Fibroblast of skin of right biceps (primary cell): Measurements from ENCODE around the gene TRIM23.
"Not testable (repeated sequence)": the region's sequence is repeated elsewhere in the genome, so short reads cannot be mapped to it uniquely, and the experiment has no call there.

Experiments
- DNase-seq: peaks from one replicate; pipeline ENCODE4 v3.0.0-alpha.2; 2013

The TRIM23 gene

GRCh38 chr5:65624025-65624570 lies at the start of gene TRIM23:
Gene TRIM23, minus strand, starts transcription at chr5:65624333. Its CDS starts 59 bp downstream, at chr5:65624274.
- DNase-seq, result peak; percentile 93

DNA sequence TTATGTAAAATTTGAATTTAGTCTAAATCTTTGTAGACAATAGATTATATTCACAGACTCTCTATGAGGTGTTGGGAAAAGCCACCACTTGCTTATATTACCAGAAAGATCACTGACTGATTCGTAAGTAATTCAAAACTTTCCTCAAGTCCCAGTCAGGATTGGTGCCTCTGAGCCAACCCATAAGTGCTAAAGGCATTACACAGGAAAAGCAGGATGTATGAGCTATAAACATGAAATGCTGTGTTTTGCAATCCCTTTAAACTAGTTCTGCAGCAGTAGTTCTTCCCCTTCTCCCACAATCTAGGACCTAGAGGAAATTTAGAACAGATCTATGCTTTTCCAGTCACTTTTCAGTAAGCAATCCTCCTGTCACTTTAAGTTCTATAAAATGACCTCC lies 48.7 kb upstream of the TRIM23 start:
- DNase-seq, result peak; percentile 66

- DNase-seq, result no peak
Measured at GRCh38 chr5:65668696-65669095, 44.6 kb upstream of the TRIM23 start.

GRCh38 chr5:65663804-65664521 lies 39.8 kb upstream of the TRIM23 start:
- peak; percentile 34 for DNase-seq

DNA sequence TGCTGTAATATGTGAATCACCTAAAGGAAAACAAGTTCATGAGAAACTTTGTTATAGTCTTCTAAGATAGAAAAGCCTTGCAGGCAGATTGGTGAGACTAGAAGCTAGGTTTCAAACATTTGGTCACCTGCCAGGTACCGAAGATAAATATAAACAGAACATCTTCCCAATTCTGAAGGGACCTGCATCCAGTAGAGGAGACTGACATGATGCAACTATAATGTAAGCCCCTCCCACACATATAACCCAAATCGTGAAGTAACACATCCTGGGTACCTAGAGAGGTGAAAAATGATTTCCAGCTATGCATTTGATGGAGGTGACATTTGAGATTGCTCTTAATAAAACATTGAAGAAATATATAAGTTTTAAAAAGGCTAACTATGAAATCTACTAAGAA lies 30.6 kb upstream of the TRIM23 start:
- DNase-seq, result no peak

- no peak for DNase-seq
Measured at GRCh38 chr5:65651144-65651543, 27.0 kb upstream of the TRIM23 start.

GRCh38 chr5:65647941-65648340 lies 23.8 kb upstream of the TRIM23 start:
- DNase-seq, result no peak

DNA sequence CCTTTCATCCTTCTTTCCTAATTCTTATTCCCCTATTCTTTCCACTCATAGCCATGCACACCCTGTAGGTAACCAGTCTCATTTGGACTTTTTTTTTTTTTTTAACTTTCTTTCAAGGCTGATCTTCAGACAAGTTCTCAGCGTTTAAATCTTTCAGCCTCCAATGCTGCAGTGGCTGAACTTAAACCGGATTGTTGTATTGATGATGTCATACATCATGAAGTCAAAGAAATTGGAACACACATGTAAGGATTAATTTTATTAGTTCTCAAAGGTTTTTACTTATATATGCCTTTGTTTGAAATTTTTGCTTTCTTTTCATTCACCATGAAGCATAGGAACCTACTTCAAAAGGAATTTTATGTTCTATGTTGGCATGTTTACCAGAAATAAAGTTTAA lies 22.8 kb upstream of the TRIM23 start:
- no peak for DNase-seq

GRCh38 chr5:65640240-65640639 lies 16.1 kb upstream of the TRIM23 start:
- DNase-seq, result no peak

GRCh38 chr5:65630981-65631380 lies 6.8 kb upstream of the TRIM23 start:
- DNase-seq, result no peak

DNA sequence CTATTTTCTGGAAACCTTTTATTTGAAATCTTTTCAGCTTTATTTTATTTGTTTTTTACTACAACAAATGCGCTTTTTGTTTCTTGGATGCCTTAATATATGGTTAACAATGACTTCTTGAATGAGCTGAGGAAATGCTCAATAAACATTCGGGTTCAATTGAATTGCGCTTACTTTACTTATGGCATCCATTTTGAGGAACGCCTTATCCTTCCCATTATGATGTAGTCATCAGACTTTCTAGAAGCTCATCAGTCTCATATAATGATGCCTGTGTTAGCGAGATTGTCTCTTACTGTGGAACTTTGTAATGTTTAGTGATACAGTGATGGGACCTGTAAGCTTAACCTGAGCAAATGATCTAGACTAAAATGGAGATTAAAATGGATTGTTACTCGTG lies 1.6 kb upstream of the TRIM23 start:
- no peak for DNase-seq

DNA sequence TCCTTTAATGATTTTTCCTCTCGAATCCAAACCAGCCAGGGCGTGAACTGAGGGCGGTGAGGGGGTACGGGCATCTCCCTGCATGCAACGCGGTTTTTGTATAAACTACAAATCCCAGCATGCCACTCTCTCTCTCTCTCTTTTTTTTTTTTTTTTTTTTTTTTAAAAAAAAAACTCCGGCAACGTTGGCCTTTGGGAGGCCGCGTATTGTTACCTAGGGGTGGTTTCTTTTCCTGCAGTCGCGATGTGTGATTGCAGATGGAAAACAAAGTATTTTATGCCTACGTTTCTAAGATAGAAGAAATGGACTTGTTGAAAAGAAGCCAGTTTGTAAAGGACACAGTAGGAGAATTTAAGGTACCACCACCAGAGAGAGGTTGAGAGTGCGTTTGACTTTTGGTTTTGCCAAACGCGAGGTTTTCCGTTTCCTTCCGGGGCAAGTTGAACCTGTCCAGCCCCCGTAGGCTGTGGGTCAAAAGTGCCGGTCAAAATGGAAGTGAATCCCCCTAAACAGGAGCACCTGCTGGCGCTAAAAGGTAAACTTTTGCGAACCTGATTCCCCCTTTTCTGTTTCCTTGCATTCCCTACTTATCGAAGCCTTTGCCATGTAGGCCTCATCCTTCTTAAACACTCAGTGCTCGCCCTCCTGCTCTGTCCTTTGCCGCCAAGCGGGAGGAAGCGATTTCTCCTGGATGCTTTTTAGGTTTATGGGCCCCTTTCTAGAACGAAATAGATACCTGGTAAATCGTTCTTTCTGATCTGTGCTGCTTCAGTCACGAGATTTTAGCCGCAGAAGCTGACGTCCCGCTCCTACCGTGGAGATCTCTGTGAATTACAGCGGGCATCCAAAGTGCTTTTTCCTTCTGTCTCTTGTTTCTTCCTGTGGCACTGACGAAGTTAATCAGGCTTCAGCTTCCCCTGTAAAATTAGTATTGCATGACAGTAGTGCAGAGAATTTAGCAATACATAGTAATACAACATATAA lies 730 bp upstream of the TRIM23 start, which contains the start of the genes SHLD3 and TRAPPC13:
SHLD3 (plus strand) TSS at position 457 of the 985 bp plus-strand sequence. CDS start 4,561 bp downstream, outside the sequence.
TRAPPC13 (plus strand) TSS at position 457 of the 985 bp plus-strand sequence; CDS start at position 491, 34 bp downstream.
- DNase-seq, result peak; percentile 89

DNA sequence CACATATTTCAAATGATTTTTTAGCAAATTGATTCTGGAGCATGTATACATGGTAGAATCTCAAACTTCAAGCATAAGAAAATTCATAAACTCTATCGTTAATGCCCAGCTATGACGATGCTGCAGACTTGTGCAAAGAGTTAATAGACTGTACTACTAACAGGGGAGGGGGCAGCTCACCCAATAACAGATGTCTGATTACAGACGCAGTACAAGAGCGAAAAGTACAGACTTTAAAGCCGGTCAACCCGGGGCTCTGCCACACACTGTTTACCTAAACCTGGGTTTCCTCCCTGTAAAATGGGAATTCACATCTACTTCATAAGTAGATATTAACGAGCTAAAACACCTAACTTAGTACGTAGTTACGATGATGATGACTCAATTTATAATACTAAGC lies 651 bp downstream of the TRIM23 start:
- DNase-seq, result no peak

DNA sequence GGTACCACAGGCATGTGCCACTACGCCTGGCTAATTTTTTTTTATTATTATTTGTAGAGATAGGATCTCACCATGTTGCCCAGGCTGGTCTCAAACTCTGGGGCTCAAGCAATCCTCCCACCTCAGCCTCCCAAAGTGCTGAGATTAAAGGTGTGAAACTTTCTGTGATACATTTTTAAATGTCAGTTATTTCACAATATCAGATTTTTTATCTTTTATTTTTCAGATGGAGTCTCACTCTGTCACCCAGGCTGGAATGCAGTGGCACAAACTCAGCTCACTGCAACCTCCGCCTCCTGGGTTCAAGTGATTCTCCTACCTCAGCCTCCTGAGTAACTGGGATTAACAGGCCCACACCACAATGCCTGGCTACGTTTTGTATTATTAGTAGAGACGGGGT lies 2.2 kb downstream of the TRIM23 start:
- not testable (repeated sequence) for DNase-seq

DNA sequence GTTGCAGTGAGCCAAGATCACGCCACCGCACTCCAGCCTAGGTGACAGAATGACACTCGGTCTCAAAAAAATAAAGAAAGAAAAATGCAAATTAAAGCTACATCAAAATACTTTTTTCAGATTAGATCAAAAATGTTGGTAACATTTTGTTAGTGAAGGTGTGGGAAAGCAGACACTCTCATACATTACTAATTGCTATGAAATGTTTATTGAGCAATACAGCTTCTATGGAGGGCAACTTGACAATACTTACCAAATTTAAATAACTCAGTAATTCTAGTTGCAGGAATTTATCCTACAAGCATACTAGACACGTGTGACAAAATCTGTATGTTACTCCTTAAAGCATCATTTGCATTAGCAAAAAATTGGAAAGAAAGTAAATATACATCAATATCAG lies 4.1 kb downstream of the TRIM23 start:
- peak; percentile 0 for DNase-seq

DNA sequence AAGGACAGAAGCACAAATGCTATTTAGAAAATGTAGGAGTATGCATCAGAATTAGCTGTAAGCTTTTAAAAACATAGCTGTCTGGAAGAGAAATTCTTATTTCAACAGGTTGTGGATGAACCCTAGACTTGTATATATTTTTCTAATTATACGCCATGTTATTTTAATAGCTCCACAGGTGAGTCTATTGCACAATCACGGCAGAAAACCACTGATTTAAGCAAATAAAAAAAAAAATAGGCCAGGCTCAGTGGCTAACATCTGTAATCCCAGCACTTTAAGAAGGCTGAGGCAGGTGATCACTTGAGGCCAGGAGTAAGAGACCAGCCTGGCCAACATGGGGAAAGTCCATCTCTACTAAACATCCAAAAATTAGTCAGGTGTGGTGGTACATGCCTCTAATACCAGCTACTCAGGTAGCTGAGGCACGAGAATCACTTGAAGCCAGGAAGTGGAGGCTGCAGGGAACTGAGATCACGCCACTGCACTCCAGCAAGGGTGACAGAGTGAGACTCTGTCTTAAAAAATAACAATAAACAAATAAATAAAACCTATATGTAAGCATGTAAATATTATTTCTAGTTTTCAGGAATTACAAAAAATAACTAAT lies 11.7 kb downstream of the TRIM23 start:
- no peak for DNase-seq

DNA sequence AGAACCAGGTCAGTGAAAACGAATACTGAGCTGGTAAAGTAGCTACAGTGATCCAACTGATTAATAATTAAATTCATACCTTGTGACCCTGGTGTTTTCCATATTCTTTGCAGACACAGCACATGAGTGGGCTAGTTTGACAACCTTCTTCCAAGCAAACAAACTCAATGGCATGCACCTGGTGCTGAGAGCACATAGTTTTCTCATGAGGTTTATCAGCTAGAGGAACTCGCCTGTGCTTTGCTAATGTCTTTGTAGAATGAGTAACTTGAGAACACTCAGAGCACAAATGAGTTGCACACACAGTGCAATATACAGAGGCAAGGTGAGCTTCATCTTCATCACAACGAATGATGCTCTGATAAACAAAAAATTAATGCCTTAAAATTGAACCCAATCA lies 12.6 kb downstream of the TRIM23 start:
- DNase-seq, result no peak

- not testable (repeated sequence) for DNase-seq
Measured at GRCh38 chr5:65601761-65602160, 22.4 kb downstream of the TRIM23 start.

DNA sequence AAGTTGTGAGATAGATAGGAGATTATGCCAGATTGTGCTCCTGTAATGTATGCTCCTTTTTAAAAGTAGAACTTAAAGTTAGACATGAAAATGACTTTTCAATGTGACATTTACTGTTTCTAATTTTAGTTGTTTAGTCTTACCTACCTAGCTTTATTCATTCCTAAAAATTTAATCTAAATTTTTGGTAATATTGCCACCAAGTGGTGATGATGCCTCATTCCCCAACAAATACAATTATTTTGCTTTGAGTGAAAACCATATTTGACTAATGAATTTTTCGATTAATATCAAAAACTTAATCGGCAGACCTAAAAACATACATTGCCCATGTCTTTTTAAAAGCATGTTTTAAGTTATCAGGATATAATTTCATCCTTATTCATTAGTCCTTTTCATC lies 35.4 kb downstream of the TRIM23 start:
- DNase-seq, result no peak

- no peak for DNase-seq
Measured at GRCh38 chr5:65577141-65577540, 47.0 kb downstream of the TRIM23 start.

- DNase-seq, result no peak
Measured at GRCh38 chr5:65570598-65571226, 53.4 kb downstream of the TRIM23 start.

DNA sequence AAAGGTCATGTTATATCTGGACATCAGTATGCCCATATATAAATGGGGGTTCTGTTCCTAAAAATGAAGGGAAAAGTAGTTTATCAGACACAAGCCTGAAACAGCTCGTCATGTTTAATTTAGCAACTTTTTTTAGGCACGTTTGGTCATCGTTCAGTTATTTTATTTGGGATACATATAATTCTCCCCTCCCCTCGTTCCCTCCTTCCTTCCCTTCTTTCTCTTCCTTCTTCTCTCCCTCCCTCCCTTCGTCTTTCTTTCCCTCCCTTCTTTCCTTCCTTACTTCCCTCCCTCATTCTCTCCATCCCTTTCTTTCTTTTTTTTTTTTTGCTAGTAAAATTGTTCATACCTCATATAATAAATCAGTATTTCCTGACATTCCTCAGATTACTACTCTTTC lies 57.6 kb downstream of the TRIM23 start:
- no peak for DNase-seq
